Hypothalamus (tissue), 51 donors: ENCODE measurements around the gene SELENOS.

Source experiments
- DNase-seq, 51 donors: peaks; one replicate each; lab custom pipeline; 2025; lab: John Stamatoyannopoulos, UW

SELENOS gene

GRCh38 chr15:101280007-101280406, 2.7 kb upstream of the SELENOS start:
- DNase-seq, result no peak

GRCh38 chr15:101277943-101278564, 769 bp upstream of the SELENOS start:
- no peak for DNase-seq

- no peak for DNase-seq
These were observed 716 bp downstream of the SELENOS start for GRCh38 chr15:101276501-101277037.

GRCh38 chr15:101275018-101275417, 2.3 kb downstream of the SELENOS start:
- DNase-seq, result no peak

- DNase-seq, result no peak
These were observed 3.8 kb downstream of the SELENOS start for GRCh38 chr15:101273534-101273933.

- DNase-seq, result no peak
These were observed 4.7 kb downstream of the SELENOS start for GRCh38 chr15:101272584-101272983.

GRCh38 chr15:101269479-101270223, 7.6 kb downstream of the SELENOS start:
- DNase-seq, result no peak

- DNase-seq, result peak in 31 of 51 donors; percentile 16 to 73 (median 45)
These were observed 9.8 kb downstream of the SELENOS start for GRCh38 chr15:101267320-101268104.

- no peak for DNase-seq
These were observed 10.5 kb downstream of the SELENOS start for GRCh38 chr15:101266787-101267186.

GRCh38 chr15:101266034-101266433, 11.3 kb downstream of the SELENOS start:
- DNase-seq, result peak in 1 of 51 donors; percentile 19

- no peak for DNase-seq
These were observed 12.2 kb downstream of the SELENOS start for GRCh38 chr15:101264911-101265641.

GRCh38 chr15:101264011-101264410, 13.3 kb downstream of the SELENOS start:
- DNase-seq, result no peak

GRCh38 chr15:101262551-101262950, 14.7 kb downstream of the SELENOS start:
- DNase-seq, result no peak

- peak in 27 of 51 donors; percentile 4 to 67 (median 37) for DNase-seq
These were observed 18.8 kb downstream of the SELENOS start for GRCh38 chr15:101258238-101259144.

GRCh38 chr15:101256757-101257156, 20.5 kb downstream of the SELENOS start:
- no peak for DNase-seq

GRCh38 chr15:101255615-101256241, 21.6 kb downstream of the SELENOS start:
- no peak for DNase-seq

GRCh38 chr15:101255051-101255395, 22.3 kb downstream of the SELENOS start:
- no peak for DNase-seq

GRCh38 chr15:101254157-101255050, 22.9 kb downstream of the SELENOS start:
- no peak for DNase-seq
